ENCODE results near the gene SCGB1C1.

GRCh38 chr11:207863-208180 lies 14.9 kb downstream of the SCGB1C1 start:
- no peak for TF ChIP-seq POLR2A (IDR thresholded peaks at IDR 0.05)
- no peak for TF ChIP-seq CTCF (IDR thresholded peaks at IDR 0.05)
- no peak for TF ChIP-seq EP300 (IDR thresholded peaks at IDR 0.05)

Measured in ovary (tissue), 3 donors.